T follicular helper cell (primary cell): ENCODE measurements around the gene ARHGAP15.

Experiments used
- DNase-seq: peaks from one replicate; pipeline ENCODE4 v3.0.0-alpha.2; 2020; ENCODE audit warnings: low read depth

ARHGAP15 gene

GRCh38 chr2:143688815-143689214 is 559.6 kb downstream of the ARHGAP15 start:
- no peak for DNase-seq

GRCh38 chr2:143689541-143689940 is 560.3 kb downstream of the ARHGAP15 start:
- DNase-seq = no peak

- no peak for DNase-seq
These were observed 561.0 kb downstream of the ARHGAP15 start for GRCh38 chr2:143690235-143690634.

GRCh38 chr2:143691121-143691520 is 561.9 kb downstream of the ARHGAP15 start:
- DNase-seq = no peak

- no peak for DNase-seq
These were observed 562.9 kb downstream of the ARHGAP15 start for GRCh38 chr2:143692162-143692561.

GRCh38 chr2:143692967-143693366 is 563.7 kb downstream of the ARHGAP15 start:
- DNase-seq = no peak

GRCh38 chr2:143694335-143694734 is 565.1 kb downstream of the ARHGAP15 start:
- no peak for DNase-seq

GRCh38 chr2:143696651-143697050 is 567.4 kb downstream of the ARHGAP15 start:
- no peak for DNase-seq

GRCh38 chr2:143697744-143698143 is 568.5 kb downstream of the ARHGAP15 start:
- no peak for DNase-seq

- no peak for DNase-seq
These were observed 569.1 kb downstream of the ARHGAP15 start for GRCh38 chr2:143698352-143698751.

- DNase-seq = no peak
These were observed 569.8 kb downstream of the ARHGAP15 start for GRCh38 chr2:143698888-143699570.

GRCh38 chr2:143700865-143701264 is 571.6 kb downstream of the ARHGAP15 start:
- no peak for DNase-seq

- DNase-seq = no peak
These were observed 572.6 kb downstream of the ARHGAP15 start for GRCh38 chr2:143701785-143702184.

- DNase-seq = no peak
These were observed 573.7 kb downstream of the ARHGAP15 start for GRCh38 chr2:143702931-143703330.

- DNase-seq = no peak
These were observed 575.4 kb downstream of the ARHGAP15 start for GRCh38 chr2:143704451-143705106.

- DNase-seq = no peak
These were observed 576.0 kb downstream of the ARHGAP15 start for GRCh38 chr2:143705108-143705707.

GRCh38 chr2:143706354-143706753 is 577.1 kb downstream of the ARHGAP15 start:
- DNase-seq = no peak

- DNase-seq = no peak
These were observed 579.5 kb downstream of the ARHGAP15 start for GRCh38 chr2:143708682-143709081.

- DNase-seq = no peak
These were observed 581.0 kb downstream of the ARHGAP15 start for GRCh38 chr2:143710196-143710595.

- DNase-seq = no peak
These were observed 581.7 kb downstream of the ARHGAP15 start for GRCh38 chr2:143710879-143711278.

GRCh38 chr2:143716522-143716921 is 587.3 kb downstream of the ARHGAP15 start:
- DNase-seq = no peak

GRCh38 chr2:143717053-143717452 is 587.8 kb downstream of the ARHGAP15 start:
- no peak for DNase-seq

- DNase-seq = no peak
These were observed 588.4 kb downstream of the ARHGAP15 start for GRCh38 chr2:143717536-143718168.
